Lower leg skin (tissue), 3 donors: ENCODE data around the gene TEC.

ENCODE experiments used
- POLR2A ChIP-seq, 2 donors: fragments of 450-650 bp; IDR thresholded peaks; one replicate each; pipeline ENCODE4 v1.6.1; 2016 to 2017; ENCODE audit warnings: antibody characterized with exemption in 2 of 2, mild to moderate bottlenecking in 1 of 2, moderate library complexity in 1 of 2
- TF ChIP-seq, protein P1 (sequence below), 3 donors: fragments of 450-650 bp; IDR thresholded peaks; one replicate each; pipeline ENCODE4 v1.5.1; 2016; ENCODE audit warnings: antibody characterized with exemption in 3 of 3, mild to moderate bottlenecking in 3 of 3, moderate library complexity in 2 of 3

DNA sequence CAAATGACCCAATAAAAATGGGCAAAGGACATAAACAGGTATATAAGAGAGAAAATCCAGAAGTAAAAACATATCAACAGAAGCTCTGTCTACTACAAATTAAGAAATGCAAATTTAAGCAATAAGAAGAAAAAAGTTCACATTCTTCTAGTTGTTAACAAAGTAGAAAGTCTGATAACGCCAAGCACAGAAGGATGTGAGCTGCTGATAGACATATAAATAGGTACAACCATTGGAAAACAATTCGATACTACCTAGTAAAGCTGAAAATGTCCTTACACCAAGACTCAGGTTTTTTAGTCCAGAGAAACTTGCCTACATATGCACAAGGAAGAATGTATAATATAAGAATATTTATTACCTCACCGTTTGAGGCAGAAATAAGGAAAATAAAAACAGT lies 35.9 kb upstream of the TEC start:
- TF ChIP-seq, protein P1, sequence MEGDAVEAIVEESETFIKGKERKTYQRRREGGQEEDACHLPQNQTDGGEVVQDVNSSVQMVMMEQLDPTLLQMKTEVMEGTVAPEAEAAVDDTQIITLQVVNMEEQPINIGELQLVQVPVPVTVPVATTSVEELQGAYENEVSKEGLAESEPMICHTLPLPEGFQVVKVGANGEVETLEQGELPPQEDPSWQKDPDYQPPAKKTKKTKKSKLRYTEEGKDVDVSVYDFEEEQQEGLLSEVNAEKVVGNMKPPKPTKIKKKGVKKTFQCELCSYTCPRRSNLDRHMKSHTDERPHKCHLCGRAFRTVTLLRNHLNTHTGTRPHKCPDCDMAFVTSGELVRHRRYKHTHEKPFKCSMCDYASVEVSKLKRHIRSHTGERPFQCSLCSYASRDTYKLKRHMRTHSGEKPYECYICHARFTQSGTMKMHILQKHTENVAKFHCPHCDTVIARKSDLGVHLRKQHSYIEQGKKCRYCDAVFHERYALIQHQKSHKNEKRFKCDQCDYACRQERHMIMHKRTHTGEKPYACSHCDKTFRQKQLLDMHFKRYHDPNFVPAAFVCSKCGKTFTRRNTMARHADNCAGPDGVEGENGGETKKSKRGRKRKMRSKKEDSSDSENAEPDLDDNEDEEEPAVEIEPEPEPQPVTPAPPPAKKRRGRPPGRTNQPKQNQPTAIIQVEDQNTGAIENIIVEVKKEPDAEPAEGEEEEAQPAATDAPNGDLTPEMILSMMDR (IDR thresholded peaks at IDR 0.05): no peak
- no peak for TF ChIP-seq POLR2A (IDR thresholded peaks at IDR 0.05)
